ES-I3 (cell line): ENCODE data around the gene AK3.
A peak's percentile ranks its signal among the peaks of the same experiment; 100 is the strongest.
"Not testable (repeated sequence)": the region's sequence is repeated elsewhere in the genome, so short reads cannot be mapped to it uniquely, and the experiment has no call there.

Experiments used
- H3K36me3 ChIP-seq: 2 replicates; pipeline ENCODE4 v1.6.1; 2013; ENCODE audit warnings: mild to moderate bottlenecking, low read length, control low read depth, moderate library complexity; ENCODE audit not compliant: insufficient read depth
- H3K4me1 ChIP-seq: 2 replicates; pipeline ENCODE4 v1.6.1; 2013; ENCODE audit warnings: mild to moderate bottlenecking, control low read depth, low read length; ENCODE audit not compliant: insufficient read depth
- H3K9ac ChIP-seq: 2 replicates; pipeline ENCODE4 v1.6.1; 2013; ENCODE audit warnings: low read depth, mild to moderate bottlenecking, low read length, moderate library complexity
- H3K9me3 ChIP-seq: 2 replicates; pipeline ENCODE4 v1.6.1; 2013; ENCODE audit warnings: mild to moderate bottlenecking, low read length, moderate library complexity; ENCODE audit not compliant: control insufficient read depth, insufficient read depth

Gene AK3

GRCh38 chr9:4762886-4763541, 22.0 kb upstream of the AK3 start:
- no peaks in the 10 kb centered on the region for H3K4me1 ChIP-seq
- H3K36me3 ChIP-seq, result no peaks in the 10 kb centered on the region
- H3K9me3 ChIP-seq, result no peaks in the 10 kb centered on the region
- H3K9ac ChIP-seq, result peak overlapping the region; percentile 26; the same call in 1 of the 2 replicates

- Histone ChIP-seq H3K9ac (peak overlapping the region; percentile 26; the same call in 1 of the 2 replicates), H3K9me3 (no peaks in the 10 kb centered on the region), H3K36me3 (no peaks in the 10 kb centered on the region), H3K4me1 (no peaks in the 10 kb centered on the region)
Observed at GRCh38 chr9:4762108-4762885, 21.3 kb upstream of the AK3 start.

GRCh38 chr9:4760122-4760521, 19.1 kb upstream of the AK3 start:
- Histone ChIP-seq H3K4me1 (no peaks in the 10 kb centered on the region), H3K9me3 (no peaks in the 10 kb centered on the region), H3K9ac (no peak overlapping the region), H3K36me3 (no peaks in the 10 kb centered on the region)

- H3K9me3 ChIP-seq, result no peaks in the 10 kb centered on the region
- H3K9ac ChIP-seq, result no peak overlapping the region
Observed at GRCh38 chr9:4756420-4756819, 15.4 kb upstream of the AK3 start.

GRCh38 chr9:4755026-4755609, 14.1 kb upstream of the AK3 start:
- Histone ChIP-seq H3K9ac (no peak overlapping the region), H3K9me3 (no peaks in the 10 kb centered on the region), H3K36me3 (no peaks in the 10 kb centered on the region), H3K4me1 (no peaks in the 10 kb centered on the region)

More at GRCh38 chr9:4756420-4756819, 15.4 kb upstream of the AK3 start:
- Histone ChIP-seq H3K4me1 (no peaks in the 10 kb centered on the region), H3K36me3 (no peaks in the 10 kb centered on the region)

- not testable (repeated sequence) for H3K36me3 ChIP-seq, H3K9me3 ChIP-seq, H3K4me1 ChIP-seq, H3K9ac ChIP-seq
Observed at GRCh38 chr9:4754530-4754929, 13.5 kb upstream of the AK3 start.

GRCh38 chr9:4750023-4750673, 9.1 kb upstream of the AK3 start:
- no peak overlapping the region for H3K9ac ChIP-seq
- H3K36me3 ChIP-seq, result no peaks in the 10 kb centered on the region
- H3K4me1 ChIP-seq, result no peaks in the 10 kb centered on the region
- H3K9me3 ChIP-seq, result no peaks in the 10 kb centered on the region

GRCh38 chr9:4748612-4749011, 7.6 kb upstream of the AK3 start:
- Histone ChIP-seq H3K9me3 (no peaks in the 10 kb centered on the region), H3K9ac (no peak overlapping the region), H3K4me1 (no peaks in the 10 kb centered on the region), H3K36me3 (no peaks in the 10 kb centered on the region)

- no peaks in the 10 kb centered on the region for H3K9me3 ChIP-seq
- H3K4me1 ChIP-seq, result peaks cover 11% of the 10 kb centered on the region; the same call in 1 of the 2 replicates
- no peaks in the 10 kb centered on the region for H3K36me3 ChIP-seq
- H3K9ac ChIP-seq, result no peak overlapping the region
Observed at GRCh38 chr9:4746278-4747030, 5.5 kb upstream of the AK3 start.

- 0 out of 2 replicates have a peak overlapping the region, but pooled peaks have one; percentile 9 for H3K9ac ChIP-seq
- peaks cover 11% of the 10 kb centered on the region for H3K4me1 ChIP-seq
- no peaks in the 10 kb centered on the region for H3K36me3 ChIP-seq
- H3K9me3 ChIP-seq, result no peaks in the 10 kb centered on the region
Observed at GRCh38 chr9:4743131-4743875, 2.3 kb upstream of the AK3 start.

GRCh38 chr9:4742246-4742645, 1.2 kb upstream of the AK3 start:
- Histone ChIP-seq H3K9me3 (no peaks in the 10 kb centered on the region), H3K36me3 (no peaks in the 10 kb centered on the region), H3K9ac (peak overlapping the region; percentile 87; the same call in 1 of the 2 replicates)

GRCh38 chr9:4741365-4742089, 525 bp upstream of the AK3 start:
- Histone ChIP-seq H3K4me1 (peaks cover 11% of the 10 kb centered on the region), H3K9ac (peak overlapping the region; percentile 87), H3K36me3 (no peaks in the 10 kb centered on the region), H3K9me3 (no peaks in the 10 kb centered on the region)

More at GRCh38 chr9:4742246-4742645, 1.2 kb upstream of the AK3 start:
- H3K4me1 ChIP-seq, result peaks cover 11% of the 10 kb centered on the region

GRCh38 chr9:4740388-4740637, 689 bp downstream of the AK3 start:
- no peaks in the 10 kb centered on the region for H3K36me3 ChIP-seq
- peak overlapping the region; percentile 87 for H3K9ac ChIP-seq
- H3K4me1 ChIP-seq, result peaks cover 11% of the 10 kb centered on the region
- no peaks in the 10 kb centered on the region for H3K9me3 ChIP-seq
